Adrenal gland (tissue), 5 donors: ENCODE measurements around the gene KSR2.

Experiments
- CTCF ChIP-seq, 6 experiments: fragments of 450-650 bp in 4 of 6; fragments of 200-600 bp in 2 of 6; sonication (generic) in 1 of 6; IDR thresholded peaks; 1 replicate in 5 of 6; 2 replicates in 1 of 6; pipeline versions ENCODE4 v1.5.1 to v1.8.0; 2016 to 2021; ENCODE audit warnings: antibody characterized with exemption in 6 of 6, mild to moderate bottlenecking in 2 of 6, moderate library complexity in 1 of 6
- POLR2A ChIP-seq, 2 donors: fragments of 450-650 bp; IDR thresholded peaks; one replicate each; pipeline ENCODE4 v1.6.1; 2017; ENCODE audit warnings: antibody characterized with exemption in 2 of 2, mild to moderate bottlenecking in 2 of 2, moderate library complexity in 1 of 2
- donor health status: DM: no; HTN: no; CAD: no.

GRCh38 chr12:117892441-117892840, 76.3 kb downstream of the KSR2 start:
- TF ChIP-seq CTCF (IDR thresholded peaks at IDR 0.05) (no peak), POLR2A (IDR thresholded peaks at IDR 0.05) (no peak)
